GM12873 (cell line): ENCODE results near the gene LRP5.
A peak's percentile ranks its signal among the peaks of the same experiment; 100 is the strongest.

Source experiments
- TF ChIP-seq, protein P1 (sequence below): IDR thresholded peaks from 2 replicates; pipeline ENCODE4 v1.5.1; 2012; ENCODE audit warnings: low read depth, mild to moderate bottlenecking, moderate library complexity, low read length, control low read depth; ENCODE audit not compliant: insufficient read depth; ENCODE audit errors: missing control alignments

Gene LRP5

DNA sequence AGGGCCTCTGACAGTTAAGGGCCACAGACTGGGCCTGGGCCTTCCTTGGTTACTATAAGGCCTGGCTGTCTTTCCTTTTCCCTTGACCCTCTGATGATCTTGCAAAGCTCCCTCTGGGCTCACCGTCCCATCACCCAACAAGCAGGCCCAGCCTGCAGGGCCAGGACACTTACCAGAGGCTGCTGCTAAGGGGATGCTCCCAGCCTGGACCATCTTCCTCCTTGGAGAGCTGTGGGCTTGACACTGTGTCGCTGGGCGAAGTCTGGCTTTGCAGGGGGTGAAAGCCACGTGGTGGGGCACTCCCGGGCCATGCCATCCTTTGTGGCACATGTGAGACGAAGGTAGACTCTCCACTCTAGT, 44.5 kb upstream of the LRP5 start:
- TF ChIP-seq, protein P1, sequence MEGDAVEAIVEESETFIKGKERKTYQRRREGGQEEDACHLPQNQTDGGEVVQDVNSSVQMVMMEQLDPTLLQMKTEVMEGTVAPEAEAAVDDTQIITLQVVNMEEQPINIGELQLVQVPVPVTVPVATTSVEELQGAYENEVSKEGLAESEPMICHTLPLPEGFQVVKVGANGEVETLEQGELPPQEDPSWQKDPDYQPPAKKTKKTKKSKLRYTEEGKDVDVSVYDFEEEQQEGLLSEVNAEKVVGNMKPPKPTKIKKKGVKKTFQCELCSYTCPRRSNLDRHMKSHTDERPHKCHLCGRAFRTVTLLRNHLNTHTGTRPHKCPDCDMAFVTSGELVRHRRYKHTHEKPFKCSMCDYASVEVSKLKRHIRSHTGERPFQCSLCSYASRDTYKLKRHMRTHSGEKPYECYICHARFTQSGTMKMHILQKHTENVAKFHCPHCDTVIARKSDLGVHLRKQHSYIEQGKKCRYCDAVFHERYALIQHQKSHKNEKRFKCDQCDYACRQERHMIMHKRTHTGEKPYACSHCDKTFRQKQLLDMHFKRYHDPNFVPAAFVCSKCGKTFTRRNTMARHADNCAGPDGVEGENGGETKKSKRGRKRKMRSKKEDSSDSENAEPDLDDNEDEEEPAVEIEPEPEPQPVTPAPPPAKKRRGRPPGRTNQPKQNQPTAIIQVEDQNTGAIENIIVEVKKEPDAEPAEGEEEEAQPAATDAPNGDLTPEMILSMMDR = no peak

DNA sequence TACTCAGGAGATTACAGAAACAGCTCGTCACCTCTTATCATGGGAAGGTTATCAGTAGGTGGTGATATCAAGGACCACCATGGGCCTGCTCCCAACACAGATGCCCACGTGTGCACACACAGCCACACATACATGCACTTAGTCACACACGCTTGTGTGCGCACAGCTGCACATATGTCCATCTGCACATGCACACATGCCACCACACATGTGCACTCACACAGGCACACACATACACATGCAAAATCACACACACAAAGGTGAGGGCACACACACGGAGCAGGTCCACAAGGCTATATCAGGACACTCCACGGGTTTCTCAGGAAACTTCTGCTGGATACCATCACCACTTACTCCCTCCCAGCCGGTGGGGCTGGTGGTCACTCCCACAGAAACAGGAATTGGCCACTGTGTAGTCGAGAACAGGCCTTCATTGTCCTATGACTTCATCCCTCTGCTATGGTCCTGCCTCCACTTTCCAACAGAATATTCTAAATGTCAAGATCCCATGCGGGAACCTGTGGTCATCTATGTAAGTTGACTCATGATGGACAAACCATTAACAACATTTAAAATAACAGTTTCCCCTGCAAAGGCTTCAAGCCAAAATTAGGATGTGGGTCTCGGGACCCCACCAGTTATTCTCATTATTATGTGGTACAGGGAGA, 42.8 kb upstream of the LRP5 start:
- TF ChIP-seq, protein P1 = no peak

GRCh38 chr11:68270196-68271022, 42.0 kb upstream of the LRP5 start:
- TF ChIP-seq, protein P1 = no peak

DNA sequence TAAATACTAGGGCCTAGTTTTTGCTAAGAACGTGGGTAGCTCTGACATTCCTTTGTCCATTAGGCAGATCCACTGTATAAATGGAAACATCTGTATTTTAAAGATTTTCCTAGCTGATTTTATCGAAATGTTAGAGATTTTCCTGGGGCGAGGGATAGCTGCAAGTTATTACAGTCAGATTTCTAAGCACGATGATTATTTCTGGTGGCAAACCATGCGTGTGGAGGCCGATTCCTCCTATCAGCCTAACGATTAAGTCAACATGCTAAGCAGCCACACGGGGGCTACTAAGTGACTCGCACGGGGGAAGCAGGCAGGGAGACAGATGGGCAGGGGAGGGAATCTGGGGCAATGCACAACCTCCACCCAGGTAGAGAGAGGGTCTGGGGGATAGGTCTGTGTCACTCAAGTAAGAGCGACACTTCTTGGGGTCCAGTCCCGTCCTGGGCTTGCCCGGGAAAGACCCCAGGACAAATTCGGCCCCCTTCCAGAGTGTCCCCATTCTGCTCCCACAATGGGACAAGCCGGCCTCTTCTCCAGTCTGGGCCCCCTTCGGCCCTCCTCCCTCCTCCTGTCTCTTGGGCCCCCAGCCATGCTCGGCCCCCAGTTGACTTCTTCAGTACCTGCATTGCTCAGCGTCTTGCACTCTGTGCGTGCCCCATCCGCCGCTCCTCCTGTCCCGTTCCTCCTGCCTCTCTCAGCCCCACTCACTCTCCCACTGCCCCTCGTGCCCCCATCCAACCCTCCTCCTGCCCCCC, 41.2 kb upstream of the LRP5 start:
- TF ChIP-seq, protein P1 = peak; percentile 65

DNA sequence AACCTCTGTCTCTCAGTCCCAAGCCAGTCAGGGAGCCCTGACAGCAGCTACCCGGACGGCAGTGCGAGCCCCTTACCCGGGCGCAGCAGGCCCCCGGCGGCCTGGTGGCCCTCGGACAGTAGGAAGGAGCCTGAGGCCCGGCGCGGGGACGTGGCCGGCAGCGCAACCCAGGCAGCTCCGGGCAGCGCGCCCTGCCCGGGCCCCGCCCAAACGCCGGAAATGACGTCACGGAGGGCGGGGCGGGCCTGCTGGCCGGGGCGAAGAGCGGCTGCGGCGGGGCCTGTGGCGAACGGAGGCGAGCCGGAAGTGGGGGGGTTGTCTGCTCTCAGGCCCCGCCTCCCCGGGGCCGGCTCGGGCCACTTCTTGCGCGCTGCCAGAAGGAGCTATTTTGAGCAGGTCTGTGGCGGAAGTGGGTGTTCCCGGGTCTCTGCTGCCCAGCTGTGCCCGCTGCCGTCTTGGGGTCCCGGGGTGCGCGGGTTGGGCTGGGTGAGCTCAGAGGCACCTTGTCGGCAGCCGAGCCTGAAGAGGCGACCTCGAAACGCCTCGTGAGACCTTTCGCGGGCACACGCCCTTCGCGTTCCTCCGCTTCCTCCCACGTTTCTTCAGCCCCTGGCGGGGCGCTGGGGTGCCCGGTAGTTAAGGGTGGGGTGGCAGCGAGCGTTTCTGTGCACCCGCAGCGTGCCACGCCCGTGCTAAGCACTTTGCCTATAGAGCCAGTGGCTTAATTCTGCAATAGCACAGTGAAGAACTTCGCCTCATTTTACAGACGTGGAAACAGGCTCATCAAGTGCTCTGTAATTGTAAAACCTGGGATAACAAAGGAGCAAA, 40.4 kb upstream of the LRP5 start, which contains the start of gene C11orf24:
TSS of gene C11orf24 (minus strand) at position 193 of the 828 bp plus-strand sequence. CDS start 8,206 bp downstream, outside the sequence.
- TF ChIP-seq, protein P1 = no peak

DNA sequence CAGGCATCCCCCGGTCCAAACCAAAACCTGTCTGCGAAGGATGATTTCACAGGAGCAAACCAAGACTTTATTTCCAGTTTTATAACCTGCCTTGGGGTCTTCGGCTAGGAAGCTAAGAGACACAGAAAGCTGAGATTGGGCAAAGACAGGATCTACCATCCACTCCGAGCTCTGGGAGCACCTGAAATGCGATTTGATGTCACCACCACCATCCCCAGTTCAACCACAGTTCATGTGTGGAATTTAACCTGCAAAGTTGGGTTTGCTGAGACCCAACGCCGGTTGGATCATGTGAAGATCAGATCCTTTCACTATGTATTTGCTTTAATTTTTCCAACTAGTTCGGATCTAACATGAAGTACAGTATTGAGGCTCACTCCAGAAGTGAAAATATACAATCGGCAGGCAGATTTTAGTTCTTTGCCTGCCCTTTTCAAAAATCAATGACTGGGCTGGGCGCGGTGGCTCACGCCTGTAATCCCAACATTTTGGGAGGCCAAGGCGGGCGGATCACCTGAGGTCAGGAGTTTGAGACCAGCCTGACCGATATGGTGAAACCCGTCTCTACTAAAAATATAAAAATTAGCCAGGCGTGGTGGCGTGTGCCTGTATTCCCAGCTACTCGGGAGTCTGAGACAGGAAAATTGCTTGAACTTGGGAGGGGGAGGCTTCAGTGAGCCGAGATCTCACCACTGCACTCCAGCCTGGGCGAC, 39.2 kb upstream of the LRP5 start:
- TF ChIP-seq, protein P1 = no peak
